OCI-LY1 (cell line): ENCODE data around the gene B3GLCT.

Experiments
- H2AFZ ChIP-seq: fragments of 200-600 bp; sonication (generic), shearing (Covaris generic); 2 replicates; pipeline ENCODE4 v1.6.0; 2014; ENCODE audit warnings: antibody characterized with exemption, mild to moderate bottlenecking, low read length
- H3F3A ChIP-seq: fragments of 200-600 bp; sonication (generic), shearing (Covaris generic); 2 replicates; pipeline ENCODE4 v1.6.0; 2014; ENCODE audit warnings: mild to moderate bottlenecking, antibody characterized with exemption, low read length, moderate library complexity; ENCODE audit not compliant: insufficient read depth
- H3K27ac ChIP-seq: fragments of 200-600 bp; sonication (generic); 2 replicates; pipeline ENCODE4 v1.5.1; 2014; ENCODE audit warnings: low read length, mixed run types, mild to moderate bottlenecking, low read depth; ENCODE audit not compliant: poor library complexity, severe bottlenecking
- H3K27me3 ChIP-seq: fragments of 200-600 bp; sonication (generic); 2 replicates; pipeline ENCODE4 v1.6.0; 2014; ENCODE audit warnings: antibody characterized with exemption, mild to moderate bottlenecking, low read length, moderate library complexity; ENCODE audit not compliant: insufficient read depth
- H3K36me3 ChIP-seq: fragments of 200-600 bp; sonication (generic); 2 replicates; pipeline ENCODE4 v1.6.1; 2014; ENCODE audit warnings: mild to moderate bottlenecking, antibody characterized with exemption, low read length, moderate library complexity, mixed read lengths; ENCODE audit not compliant: insufficient read depth
- H3K4me1 ChIP-seq: fragments of 200-600 bp; sonication (generic); 2 replicates; pipeline ENCODE4 v1.5.1; 2014; ENCODE audit warnings: mild to moderate bottlenecking, low read length, moderate library complexity; ENCODE audit not compliant: insufficient read depth, severe bottlenecking
- H3K4me2 ChIP-seq: fragments of 200-600 bp; sonication (generic), shearing (Covaris generic); 2 replicates; pipeline ENCODE4 v1.6.1; 2014; ENCODE audit warnings: low read length
- H3K4me3 ChIP-seq: fragments of 200-600 bp; sonication (generic); 2 replicates; pipeline ENCODE4 v1.5.1; 2014; ENCODE audit warnings: low read length, low read depth, mild to moderate bottlenecking, mixed read lengths; ENCODE audit not compliant: poor library complexity, severe bottlenecking
- H3K79me2 ChIP-seq: fragments of 200-600 bp; shearing (Covaris generic); 2 replicates; pipeline ENCODE4 v1.6.1; 2016; ENCODE audit warnings: mixed run types, low read length, mixed read lengths; ENCODE audit not compliant: insufficient read depth
- H3K9ac ChIP-seq: fragments of 200-600 bp; sonication (generic), shearing (Covaris generic); 2 replicates; pipeline ENCODE4 v1.6.1; 2014; ENCODE audit warnings: mild to moderate bottlenecking, low read length, mixed read lengths
- H3K9me2 ChIP-seq: fragments of 200-600 bp; sonication (generic), shearing (Covaris generic); 2 replicates; pipeline ENCODE4 v1.6.1; 2014; ENCODE audit warnings: low read depth, mild to moderate bottlenecking, low read length, mixed read lengths
- H3K9me3 ChIP-seq: fragments of 200-600 bp; shearing (Covaris generic); 2 replicates; pipeline ENCODE4 v1.6.1; 2014; ENCODE audit warnings: low read length, mixed read lengths
- H4K20me1 ChIP-seq: fragments of 200-600 bp; sonication (generic), shearing (Covaris generic); 2 replicates; pipeline ENCODE4 v1.6.0; 2016; ENCODE audit warnings: mild to moderate bottlenecking, low read length; ENCODE audit not compliant: insufficient read depth
- EZH2 ChIP-seq: fragments of 200-600 bp; sonication (generic), shearing (Covaris generic); IDR thresholded peaks from 2 replicates; pipeline ENCODE4 v1.8.0; 2017; ENCODE audit warnings: borderline replicate concordance, mixed run types, mild to moderate bottlenecking, antibody characterized with exemption, low read length, moderate library complexity, mixed read lengths
- TF ChIP-seq, protein P1 (sequence below): fragments of 200-600 bp; sonication (generic), shearing (Covaris generic); IDR thresholded peaks from 2 replicates; pipeline ENCODE4 v1.5.1; 2017; ENCODE audit warnings: mild to moderate bottlenecking, antibody characterized with exemption, low read length, moderate library complexity, mixed read lengths

B3GLCT gene

DNA sequence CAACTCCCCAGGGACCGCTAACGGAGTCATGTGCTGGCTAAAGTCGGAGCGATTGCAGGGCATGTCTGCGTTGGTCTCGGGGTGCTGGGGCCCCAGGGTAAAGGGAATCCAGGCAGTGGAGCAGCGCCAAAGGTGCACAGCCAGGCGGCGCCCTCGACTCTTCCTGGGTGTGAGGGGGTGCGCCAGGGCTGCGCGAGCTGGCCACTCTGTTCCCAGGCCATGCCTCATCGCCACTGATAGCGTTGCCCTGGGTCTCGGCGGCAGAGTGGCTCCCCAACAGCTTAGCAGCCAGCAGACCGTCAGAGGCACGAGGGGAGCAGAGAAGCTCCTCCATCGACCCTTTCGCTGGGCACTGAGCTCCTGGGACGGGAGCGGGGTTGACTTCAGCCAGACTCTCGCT is 152.7 kb downstream of the B3GLCT start:
- no peaks in the 10 kb centered on the region for H3K27me3 ChIP-seq
- no peak overlapping the region for H3K27ac ChIP-seq
- peaks cover 6% of the 10 kb centered on the region; the same call in 1 of the 2 replicates for H3K9me3 ChIP-seq
- H3K79me2 ChIP-seq, result no peaks in the 10 kb centered on the region
- no peaks in the 10 kb centered on the region for H3K36me3 ChIP-seq
- no peak overlapping the region for H2AFZ ChIP-seq
- H3K4me3 ChIP-seq, result no peak overlapping the region
- H3K9me2 ChIP-seq, result no peaks in the 10 kb centered on the region
- H3K4me1 ChIP-seq, result no peaks in the 10 kb centered on the region
- no peaks in the 10 kb centered on the region for H3F3A ChIP-seq
- TF ChIP-seq, protein P1, sequence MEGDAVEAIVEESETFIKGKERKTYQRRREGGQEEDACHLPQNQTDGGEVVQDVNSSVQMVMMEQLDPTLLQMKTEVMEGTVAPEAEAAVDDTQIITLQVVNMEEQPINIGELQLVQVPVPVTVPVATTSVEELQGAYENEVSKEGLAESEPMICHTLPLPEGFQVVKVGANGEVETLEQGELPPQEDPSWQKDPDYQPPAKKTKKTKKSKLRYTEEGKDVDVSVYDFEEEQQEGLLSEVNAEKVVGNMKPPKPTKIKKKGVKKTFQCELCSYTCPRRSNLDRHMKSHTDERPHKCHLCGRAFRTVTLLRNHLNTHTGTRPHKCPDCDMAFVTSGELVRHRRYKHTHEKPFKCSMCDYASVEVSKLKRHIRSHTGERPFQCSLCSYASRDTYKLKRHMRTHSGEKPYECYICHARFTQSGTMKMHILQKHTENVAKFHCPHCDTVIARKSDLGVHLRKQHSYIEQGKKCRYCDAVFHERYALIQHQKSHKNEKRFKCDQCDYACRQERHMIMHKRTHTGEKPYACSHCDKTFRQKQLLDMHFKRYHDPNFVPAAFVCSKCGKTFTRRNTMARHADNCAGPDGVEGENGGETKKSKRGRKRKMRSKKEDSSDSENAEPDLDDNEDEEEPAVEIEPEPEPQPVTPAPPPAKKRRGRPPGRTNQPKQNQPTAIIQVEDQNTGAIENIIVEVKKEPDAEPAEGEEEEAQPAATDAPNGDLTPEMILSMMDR, result no peak
- no peak for TF ChIP-seq EZH2
- H4K20me1 ChIP-seq, result no peaks in the 10 kb centered on the region
- no peak overlapping the region for H3K9ac ChIP-seq
- H3K4me2 ChIP-seq, result no peak overlapping the region

DNA sequence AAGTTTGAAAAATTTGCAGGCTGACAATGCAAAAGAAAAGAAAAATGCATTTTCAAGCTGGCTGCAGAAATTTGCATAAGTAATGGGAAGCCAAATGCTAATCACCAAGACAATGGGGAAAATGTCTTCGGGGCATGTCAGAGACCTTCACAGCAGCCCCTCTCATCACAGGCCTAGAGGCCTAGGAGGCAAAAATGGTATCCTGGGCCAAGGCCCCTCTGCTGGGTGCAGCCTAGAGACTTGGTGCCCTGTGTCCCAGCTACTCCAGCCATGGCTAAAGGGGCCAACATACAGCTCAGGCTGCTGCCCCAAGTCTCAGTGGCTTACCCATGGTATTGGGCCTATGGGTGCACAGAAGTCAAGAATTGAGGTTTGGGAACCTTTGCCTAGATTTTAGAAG is 155.2 kb downstream of the B3GLCT start:
- H3K4me1 ChIP-seq, result no peaks in the 10 kb centered on the region
- no peak overlapping the region for H3K9ac ChIP-seq
- no peaks in the 10 kb centered on the region for H3F3A ChIP-seq
- no peaks in the 10 kb centered on the region for H3K79me2 ChIP-seq
- no peaks in the 10 kb centered on the region for H3K9me2 ChIP-seq
- no peak overlapping the region for H3K4me3 ChIP-seq
- H4K20me1 ChIP-seq, result no peaks in the 10 kb centered on the region
- H3K27ac ChIP-seq, result no peak overlapping the region
- H3K4me2 ChIP-seq, result no peak overlapping the region
- no peak for TF ChIP-seq EZH2
- TF ChIP-seq, protein P1, result no peak
- H3K36me3 ChIP-seq, result no peaks in the 10 kb centered on the region
- H2AFZ ChIP-seq, result no peak overlapping the region
- no peaks in the 10 kb centered on the region for H3K27me3 ChIP-seq
- peaks cover 6% of the 10 kb centered on the region; the same call in 1 of the 2 replicates for H3K9me3 ChIP-seq

DNA sequence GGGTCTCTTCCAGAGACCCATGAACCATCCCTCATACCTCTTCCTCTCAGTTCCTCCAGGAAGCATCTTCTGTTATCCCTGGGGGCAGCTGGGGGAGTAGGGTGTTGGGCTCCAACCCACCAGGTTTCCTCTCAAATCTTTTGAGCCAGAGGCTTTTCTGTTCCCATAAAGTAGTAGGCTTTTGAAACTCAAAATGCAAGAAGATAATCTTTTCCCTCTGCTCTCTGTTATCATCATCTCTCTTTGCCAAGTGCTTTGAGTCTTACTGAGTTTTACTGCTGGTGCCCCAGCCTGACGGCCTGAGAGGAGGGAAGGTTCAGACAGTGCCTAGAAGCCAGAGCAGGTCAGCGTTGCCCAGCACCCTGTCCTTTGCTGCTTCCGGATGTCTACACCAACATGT is 157.2 kb downstream of the B3GLCT start:
- Histone ChIP-seq H3K79me2 (no peaks in the 10 kb centered on the region), H3K9me3 (peaks cover 6% of the 10 kb centered on the region; the same call in 1 of the 2 replicates), H2AFZ (no peak overlapping the region), H3K4me2 (no peak overlapping the region), H4K20me1 (no peaks in the 10 kb centered on the region), H3F3A (no peaks in the 10 kb centered on the region), H3K27me3 (no peaks in the 10 kb centered on the region), H3K36me3 (no peaks in the 10 kb centered on the region), H3K9me2 (no peaks in the 10 kb centered on the region), H3K9ac (no peak overlapping the region), H3K27ac (no peak overlapping the region), H3K4me1 (no peaks in the 10 kb centered on the region), H3K4me3 (no peak overlapping the region)
- TF ChIP-seq EZH2, result no peak
- TF ChIP-seq, protein P1, result no peak
